Erythroblast (primary cell): ENCODE data around the gene TWSG1.

ENCODE experiments used
- DNase-seq, 2 experiments: peaks; one replicate each; lab custom pipeline; 2025; lab: John Stamatoyannopoulos, UW
- GATA1 ChIP-seq: IDR thresholded peaks from 2 replicates; pipeline ENCODE4 v1.6.1; 2011; ENCODE audit warnings: low read depth, mild to moderate bottlenecking, control low read depth, low read length, moderate library complexity
- POLR2A ChIP-seq: IDR thresholded peaks from 2 replicates; pipeline ENCODE4 v1.6.1; 2011; ENCODE audit warnings: mild to moderate bottlenecking, low read length

TWSG1 gene

GRCh38 chr18:9323750-9324445 is 10.7 kb upstream of the TWSG1 start:
- TF ChIP-seq GATA1 (no peak), POLR2A (no peak)
- DNase-seq = no peak

- DNase-seq = no peak
- TF ChIP-seq POLR2A = no peak
- TF ChIP-seq GATA1 = no peak
These were observed 8.9 kb upstream of the TWSG1 start for GRCh38 chr18:9325716-9326115.

DNA sequence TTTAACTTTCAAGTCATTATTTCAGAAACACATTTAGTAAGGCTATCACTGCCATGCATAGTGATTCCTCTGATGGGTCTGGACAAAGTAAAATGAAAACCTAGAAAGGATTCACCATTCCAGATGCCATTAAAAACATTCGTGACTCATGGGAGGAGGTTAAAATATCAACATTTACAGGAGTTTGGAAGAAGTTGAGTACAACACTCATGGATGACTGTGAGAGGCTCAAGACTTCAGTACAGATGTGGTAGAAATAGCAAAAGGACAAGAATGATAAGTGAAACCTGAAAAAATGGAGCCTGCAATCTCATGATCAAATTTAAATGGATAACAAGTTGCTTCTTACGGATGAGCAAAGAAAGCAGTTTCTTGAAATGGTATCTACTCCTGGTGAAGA is 5.8 kb upstream of the TWSG1 start:
- no peak for TF ChIP-seq POLR2A
- TF ChIP-seq GATA1 = no peak
- no peak for DNase-seq

GRCh38 chr18:9329471-9329870 is 5.1 kb upstream of the TWSG1 start:
- DNase-seq = no peak
- no peak for TF ChIP-seq GATA1
- no peak for TF ChIP-seq POLR2A

DNA sequence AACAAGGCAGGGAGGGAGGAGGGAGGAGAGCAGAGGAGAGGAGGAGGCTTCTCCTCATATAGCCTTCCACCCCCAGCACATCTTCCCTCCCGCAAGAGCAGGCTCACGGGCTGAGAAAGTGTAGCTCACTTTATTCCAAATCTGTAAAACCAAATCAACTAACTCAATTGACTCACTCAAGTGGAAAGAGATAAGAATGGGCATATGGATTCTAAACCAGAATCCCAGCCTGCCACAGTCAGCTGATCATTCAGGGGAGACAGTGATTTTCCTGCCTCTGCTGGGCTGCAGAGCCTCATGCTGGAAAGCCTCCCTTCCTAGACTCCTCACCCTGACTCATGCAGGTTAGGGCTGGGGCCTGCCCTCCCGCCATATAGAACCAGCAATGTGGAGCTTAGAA is 4.2 kb upstream of the TWSG1 start:
- TF ChIP-seq GATA1 (no peak), POLR2A (no peak)
- no peak for DNase-seq

DNA sequence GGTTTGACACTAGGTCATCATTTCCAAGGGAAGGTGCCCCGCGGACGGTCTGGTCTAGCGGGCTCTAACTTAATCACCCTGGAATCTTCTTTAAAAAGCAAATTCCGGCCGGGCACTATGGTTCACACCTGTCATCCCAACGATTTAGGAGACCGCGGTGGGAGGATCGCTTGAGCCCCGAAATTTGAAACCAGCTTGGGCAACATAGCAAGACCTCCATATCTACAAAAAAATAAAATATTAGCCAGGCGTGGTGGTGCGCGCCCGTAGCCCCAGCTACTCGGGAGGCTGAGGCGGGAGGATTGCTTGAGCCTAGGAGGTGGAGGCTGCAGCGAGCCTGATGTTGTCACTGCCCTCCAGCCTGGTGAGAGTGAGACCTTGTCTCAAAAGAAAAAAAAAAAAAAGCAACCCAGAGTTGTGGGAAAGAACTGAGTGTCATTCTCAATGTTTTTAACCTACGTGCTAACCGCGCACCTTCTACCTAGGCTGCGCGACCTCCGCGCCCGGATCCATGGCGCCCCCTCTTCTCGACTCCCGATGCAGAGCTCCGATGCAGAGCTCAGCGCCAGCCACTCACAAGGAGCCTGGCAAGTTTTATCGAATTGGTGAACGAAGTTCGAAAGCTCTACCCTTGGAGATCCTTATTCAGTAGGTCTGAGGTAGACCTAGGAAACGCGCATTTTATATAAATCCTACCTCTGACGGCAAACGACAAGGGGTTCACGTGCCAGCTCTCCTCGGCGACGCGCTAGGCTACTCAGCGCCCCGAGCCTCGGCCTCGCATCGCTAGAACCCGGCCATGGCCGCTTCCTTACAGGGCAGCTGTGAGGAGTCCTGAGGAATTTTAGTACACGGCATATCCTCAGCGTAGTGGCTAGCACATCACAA is 888 bp upstream of the TWSG1 start:
- no peak for TF ChIP-seq GATA1
- no peak for TF ChIP-seq POLR2A
- DNase-seq = no peak

- no peak for DNase-seq
- TF ChIP-seq GATA1 (no peak), POLR2A (peak; percentile 31)
These were observed 562 bp downstream of the TWSG1 start for GRCh38 chr18:9334973-9335696.

DNA sequence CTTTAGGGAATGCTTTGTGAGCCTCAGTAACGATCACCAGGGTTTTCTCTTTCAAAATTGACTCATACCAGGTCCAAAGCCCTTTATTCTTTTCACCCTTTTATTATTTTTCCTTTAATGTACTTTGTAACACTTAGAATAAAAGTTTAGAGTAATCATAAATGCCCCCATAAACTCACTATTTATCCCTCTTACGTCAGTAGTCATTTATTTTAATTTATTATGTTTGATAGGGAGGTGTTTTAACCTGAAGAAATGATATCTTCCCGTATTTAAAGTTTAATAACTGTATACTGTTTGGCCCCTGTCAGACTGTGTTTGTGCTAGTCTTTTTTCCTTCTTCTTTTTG is 1.1 kb downstream of the TWSG1 start:
- TF ChIP-seq GATA1 = no peak
- TF ChIP-seq POLR2A = no peak
- no peak for DNase-seq

DNA sequence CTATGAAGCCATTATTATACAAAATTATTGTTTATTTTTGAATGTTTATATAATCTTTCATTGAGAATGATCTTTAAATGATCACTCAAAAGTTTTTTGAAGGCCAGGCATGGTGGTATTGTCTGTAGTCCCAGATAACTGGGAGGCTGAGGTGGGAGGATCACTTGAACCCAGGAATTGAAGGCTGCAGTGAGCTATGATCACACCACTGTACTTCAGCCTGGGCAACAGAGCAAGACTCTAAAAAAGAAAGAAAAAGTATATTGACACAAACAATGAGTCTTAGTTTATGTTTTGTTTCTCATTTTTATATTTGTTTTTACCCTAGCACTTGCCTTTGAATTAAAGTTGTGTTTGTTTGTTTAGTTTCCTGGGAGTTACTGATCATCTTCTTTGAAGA is 2.3 kb downstream of the TWSG1 start:
- DNase-seq = no peak
- TF ChIP-seq POLR2A = no peak
- no peak for TF ChIP-seq GATA1

- peak; percentile 34 to 39 for DNase-seq
- TF ChIP-seq GATA1 (no peak), POLR2A (no peak)
These were observed 3.3 kb downstream of the TWSG1 start for GRCh38 chr18:9337873-9338272.

DNA sequence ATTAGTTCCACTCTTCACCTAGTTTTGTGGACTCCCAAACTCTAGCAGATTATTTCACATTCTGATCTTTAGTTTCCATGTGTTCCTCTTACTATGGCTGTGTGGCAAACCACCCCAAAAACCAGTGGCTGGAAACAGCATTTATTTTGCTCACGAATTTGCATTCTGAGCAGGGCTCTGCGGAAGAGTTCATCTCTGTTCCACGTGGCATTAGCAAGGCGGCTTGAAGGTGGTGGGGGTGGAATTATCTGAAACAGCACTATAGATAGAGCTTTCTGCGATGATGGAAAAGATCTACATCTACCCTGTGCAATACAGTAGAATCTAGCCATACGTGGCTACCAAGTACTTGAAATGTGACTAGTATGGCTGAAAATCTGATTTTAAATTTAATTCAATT is 5.9 kb downstream of the TWSG1 start:
- no peak for DNase-seq
- no peak for TF ChIP-seq GATA1
- no peak for TF ChIP-seq POLR2A

GRCh38 chr18:9343577-9343976 is 9.0 kb downstream of the TWSG1 start:
- no peak for DNase-seq

DNA sequence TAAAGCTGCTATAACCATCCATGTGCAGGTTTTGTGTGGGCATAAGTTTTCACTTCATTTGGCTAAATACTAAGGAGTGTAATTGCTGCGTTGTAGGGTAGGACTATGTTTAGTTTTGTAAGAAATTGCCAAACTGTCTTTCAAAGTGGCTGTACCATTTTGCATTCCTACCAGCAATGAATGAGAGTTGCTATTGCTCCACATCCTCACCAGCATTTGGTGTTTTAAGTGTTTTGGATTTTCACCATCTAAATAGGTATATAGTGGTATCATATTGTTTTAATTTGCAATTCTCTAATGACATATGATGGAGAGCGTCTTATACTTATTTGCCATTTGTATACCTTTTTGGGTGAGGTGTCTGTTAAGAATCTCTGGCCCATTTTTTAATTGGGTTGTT is 12.2 kb downstream of the TWSG1 start:
- no peak for TF ChIP-seq GATA1
- no peak for TF ChIP-seq POLR2A
- no peak for DNase-seq

More at GRCh38 chr18:9343577-9343976, 9.0 kb downstream of the TWSG1 start:
- TF ChIP-seq GATA1 (no peak), POLR2A (no peak)

DNA sequence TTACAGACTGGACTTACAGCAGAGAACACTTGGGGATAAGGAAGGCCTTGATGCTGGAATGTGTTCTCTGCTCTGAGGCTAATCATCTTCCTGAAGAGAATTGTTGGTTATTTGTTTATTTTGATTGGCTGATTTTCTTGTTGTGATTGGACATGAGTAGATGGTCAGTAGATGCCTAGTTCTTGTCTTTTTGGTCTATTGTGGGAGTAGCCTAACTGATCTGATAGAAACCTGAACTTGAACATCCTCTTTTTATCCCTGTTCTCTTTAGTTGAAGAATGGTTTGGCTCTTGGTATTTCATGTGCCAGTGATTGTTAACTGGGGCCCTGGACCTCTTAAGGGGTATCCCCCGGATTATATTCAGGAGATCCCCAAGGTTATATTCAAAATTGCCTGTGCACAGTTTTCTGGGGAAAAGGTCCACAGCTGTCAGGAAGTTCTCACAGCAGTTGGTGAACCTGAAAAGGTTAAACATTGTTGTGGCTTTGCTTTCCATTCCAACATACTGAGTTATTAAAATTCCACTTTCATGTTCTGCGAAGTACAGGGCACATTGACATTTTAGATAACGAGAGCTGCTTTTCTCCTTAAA is 13.6 kb downstream of the TWSG1 start:
- TF ChIP-seq GATA1 (no peak), POLR2A (no peak)
- no peak for DNase-seq
